OCI-LY7 (cell line): Measurements from ENCODE around the gene MAN2C1.

Source experiments
- CTCF ChIP-seq: fragments of 200-600 bp; sonication (generic); conservative IDR thresholded peaks from 2 replicates; pipeline ENCODE4 v1.5.1; 2014; ENCODE audit warnings: mild to moderate bottlenecking, antibody characterized with exemption, low read length, moderate library complexity, mixed read lengths
- EZH2phosphoT487 ChIP-seq: fragments of 200-600 bp; sonication (generic); IDR thresholded peaks from 2 replicates; pipeline ENCODE4 v1.6.1; 2018; ENCODE audit warnings: low read depth, borderline replicate concordance, mild to moderate bottlenecking, mixed run types, antibody characterized with exemption, low read length, moderate library complexity, mixed read lengths

GRCh38 chr15:75362642-75363249, 5.7 kb downstream of the MAN2C1 start:
- TF ChIP-seq CTCF = 0 out of 2 replicates have a peak, but pooled peaks have one; percentile 13
- no peak for TF ChIP-seq EZH2phosphoT487
